Occipital lobe (tissue), 2 donors: Measurements from ENCODE around the gene PAXIP1. TPM values are rescaled to one million over a fixed set of nuclear protein-coding genes. Genes with fewer than 3 reads are reported as not detected.
A peak's percentile ranks its signal among the peaks of the same experiment; 100 is the strongest.

Source experiments
- DNase-seq: peaks from one replicate; lab custom pipeline; 2025; lab: John Stamatoyannopoulos, UW
- total RNA-seq: library from RNA; depleted of rRNA; stranded (reverse); fragments of >200 nt; gene quantifications from one replicate; pipeline ENCODE4 v1.2.3, GENCODE V29; 2014

PAXIP1 gene
- total RNA-seq, 1 donor from 2014 or later, result 10.3 TPM

- DNase-seq, result no peak
Measured at GRCh38 chr7:154994996-154995395, 7.9 kb downstream of the PAXIP1 start.

- no peak for DNase-seq
Measured at GRCh38 chr7:154990964-154991540, 11.9 kb downstream of the PAXIP1 start.

DNA sequence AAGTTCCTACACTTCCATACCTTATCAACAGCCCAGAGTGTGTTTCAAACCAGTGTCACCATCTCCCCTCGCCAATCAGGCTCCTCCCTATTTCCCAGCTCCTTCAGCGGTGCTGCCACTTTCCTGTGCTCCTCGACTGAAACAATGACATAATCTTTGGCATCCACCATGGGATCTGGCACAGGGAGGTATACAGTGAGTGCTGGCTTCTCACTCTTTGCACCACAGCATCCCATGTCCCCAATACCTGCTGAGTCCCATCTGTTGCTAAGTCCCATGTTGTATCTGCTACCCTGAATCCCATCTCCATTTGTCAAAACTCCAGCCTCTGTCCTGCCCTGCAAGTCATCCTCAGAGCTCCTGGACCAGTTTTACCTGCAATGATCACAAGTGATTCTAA, 15.4 kb downstream of the PAXIP1 start:
- DNase-seq, result no peak

DNA sequence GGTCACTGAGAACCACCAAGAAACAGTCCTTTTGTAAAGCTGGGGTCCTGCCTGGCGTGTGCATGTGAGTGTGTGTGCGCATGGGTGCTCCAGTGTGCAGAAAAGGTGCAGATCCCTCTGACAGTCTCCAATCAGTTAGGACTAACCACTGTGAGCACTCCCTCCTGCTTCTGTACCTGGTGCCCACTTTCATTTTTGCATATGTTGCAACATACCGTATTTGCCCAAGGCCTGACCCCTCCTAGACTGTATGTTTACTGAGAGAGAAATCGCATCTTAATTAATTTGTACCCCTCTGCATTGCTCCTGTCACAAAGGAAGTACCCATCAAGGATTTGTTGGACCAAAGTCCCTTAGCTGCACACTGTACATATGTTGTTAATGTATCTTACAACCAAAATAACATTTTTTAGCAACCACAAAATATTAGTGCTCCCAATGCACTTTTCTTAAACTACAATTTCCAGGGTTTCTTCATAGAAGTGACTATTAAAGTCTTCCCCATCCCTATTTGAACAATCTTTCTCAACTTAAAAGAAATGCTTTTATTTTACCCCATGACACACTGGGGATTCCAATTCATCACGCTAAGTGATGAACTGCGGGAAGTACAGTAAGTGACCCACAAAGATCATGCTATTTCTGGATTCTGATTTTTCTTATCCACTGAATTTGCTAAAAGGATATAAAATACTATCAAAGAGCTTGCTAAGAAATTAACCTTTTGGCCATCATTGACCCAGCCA, 16.6 kb downstream of the PAXIP1 start:
- no peak for DNase-seq

- no peak for DNase-seq
Measured at GRCh38 chr7:154985230-154985629, 17.7 kb downstream of the PAXIP1 start.

DNA sequence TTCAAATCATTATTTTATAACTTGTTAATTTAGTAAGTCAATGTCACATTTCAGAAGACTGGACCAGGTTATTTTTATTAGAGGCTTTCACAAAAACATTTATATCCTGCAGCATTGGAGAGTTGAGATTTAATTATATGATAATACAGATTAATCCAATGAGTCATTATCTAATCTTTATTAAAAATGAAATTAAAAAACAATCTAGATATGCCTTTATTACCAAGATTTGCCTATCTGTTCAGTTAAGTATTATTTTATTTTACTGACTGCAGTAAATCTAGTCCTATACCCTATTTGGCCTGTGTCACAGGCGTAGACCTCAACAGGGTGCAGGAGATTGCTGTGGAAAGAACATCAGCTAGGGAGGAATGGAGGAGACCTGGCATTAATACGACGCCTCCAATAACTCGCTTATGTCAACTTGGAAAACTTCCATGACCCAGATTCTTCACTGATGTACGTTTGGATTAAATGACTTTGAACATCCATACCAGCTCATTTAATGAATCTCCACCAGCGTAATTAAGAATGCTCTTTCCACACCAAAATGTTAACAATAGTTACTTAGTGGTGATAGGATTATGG, 18.2 kb downstream of the PAXIP1 start:
- DNase-seq, result no peak

- DNase-seq, result no peak
Measured at GRCh38 chr7:154978017-154978416, 24.9 kb downstream of the PAXIP1 start.

- DNase-seq, result no peak
Measured at GRCh38 chr7:154977250-154977649, 25.7 kb downstream of the PAXIP1 start.

- DNase-seq, result no peak
Measured at GRCh38 chr7:154976844-154977243, 26.1 kb downstream of the PAXIP1 start.

DNA sequence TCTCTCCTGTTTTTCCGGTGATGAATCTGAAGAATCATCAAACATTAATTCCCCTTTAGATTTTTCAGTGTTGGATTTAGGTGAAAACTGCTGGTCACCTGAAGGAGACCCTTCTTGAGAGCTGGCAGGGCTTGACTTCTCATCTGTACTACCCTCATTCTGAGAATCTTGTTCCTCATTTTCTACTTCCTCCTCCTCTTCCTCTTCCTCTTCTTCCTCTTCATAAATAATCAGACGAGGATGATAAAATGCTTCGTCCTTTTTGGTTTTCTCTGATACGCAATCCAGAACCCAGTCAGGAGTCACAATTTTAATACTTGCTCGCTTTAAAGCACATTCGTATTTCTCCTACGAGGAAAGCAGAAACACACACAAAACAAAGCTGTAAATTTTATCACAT, 26.9 kb downstream of the PAXIP1 start:
- no peak for DNase-seq

GRCh38 chr7:154973381-154973780, 29.5 kb downstream of the PAXIP1 start:
- no peak for DNase-seq

DNA sequence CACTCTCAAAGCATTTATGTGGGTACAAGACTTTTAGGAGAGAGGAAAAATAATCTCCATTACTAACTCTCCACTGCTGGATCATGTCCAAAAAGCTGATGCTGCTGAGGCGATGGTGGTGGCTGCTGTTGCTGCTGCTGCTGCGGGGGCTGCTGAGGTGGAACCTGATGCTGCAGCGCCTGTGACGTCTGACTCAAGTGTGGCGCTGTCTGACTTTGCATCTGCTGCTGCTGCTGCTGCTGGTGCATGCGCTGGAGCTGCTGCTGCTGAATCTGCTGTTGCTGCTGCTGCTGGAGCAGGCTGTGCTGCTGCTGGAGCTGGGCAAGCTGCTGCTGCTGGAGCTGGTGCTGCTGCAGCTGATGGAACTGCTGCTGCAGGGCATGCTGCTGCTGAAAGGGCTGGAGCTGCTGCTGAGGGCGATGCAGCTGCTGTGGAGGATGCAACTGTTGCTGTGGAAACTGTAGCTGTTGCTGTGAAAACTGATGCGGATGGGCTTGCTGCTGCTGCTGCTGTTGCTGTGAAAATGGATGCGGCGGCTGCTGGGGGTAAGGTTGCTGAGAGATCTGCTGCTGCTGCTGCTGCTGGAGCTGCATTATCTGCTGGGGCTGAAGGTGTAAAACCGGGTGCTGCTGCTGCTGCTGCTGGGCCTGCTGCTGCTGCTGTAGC, 34.5 kb downstream of the PAXIP1 start:
- DNase-seq, result no peak

- DNase-seq, result no peak
Measured at GRCh38 chr7:154967401-154967955, 35.4 kb downstream of the PAXIP1 start.

GRCh38 chr7:154965014-154965413, 37.9 kb downstream of the PAXIP1 start:
- DNase-seq, result no peak

- peak; percentile 28 for DNase-seq
Measured at GRCh38 chr7:154960063-154960790, 42.7 kb downstream of the PAXIP1 start.

DNA sequence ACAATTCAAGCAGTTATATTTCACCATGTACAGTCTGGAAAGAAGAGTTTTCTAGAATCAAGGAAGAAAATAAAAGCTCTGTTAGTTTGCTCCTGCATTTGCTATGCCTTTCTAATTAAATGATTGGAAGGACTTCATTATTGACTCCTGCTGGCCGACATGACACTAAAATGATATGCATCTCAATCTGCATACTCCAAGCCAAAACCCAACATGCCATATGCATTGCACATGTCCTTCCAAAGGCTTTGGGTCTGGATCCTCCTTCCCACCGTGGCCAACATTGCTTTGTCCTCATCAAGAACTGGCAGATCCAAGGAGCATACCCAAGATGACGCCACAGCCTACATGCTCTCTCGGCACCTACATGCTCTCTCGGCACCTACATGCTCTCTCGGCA, 46.5 kb downstream of the PAXIP1 start:
- no peak for DNase-seq

GRCh38 chr7:154953006-154953684, 49.8 kb downstream of the PAXIP1 start:
- DNase-seq, result no peak

GRCh38 chr7:154950960-154951359, 52.0 kb downstream of the PAXIP1 start:
- DNase-seq, result no peak

DNA sequence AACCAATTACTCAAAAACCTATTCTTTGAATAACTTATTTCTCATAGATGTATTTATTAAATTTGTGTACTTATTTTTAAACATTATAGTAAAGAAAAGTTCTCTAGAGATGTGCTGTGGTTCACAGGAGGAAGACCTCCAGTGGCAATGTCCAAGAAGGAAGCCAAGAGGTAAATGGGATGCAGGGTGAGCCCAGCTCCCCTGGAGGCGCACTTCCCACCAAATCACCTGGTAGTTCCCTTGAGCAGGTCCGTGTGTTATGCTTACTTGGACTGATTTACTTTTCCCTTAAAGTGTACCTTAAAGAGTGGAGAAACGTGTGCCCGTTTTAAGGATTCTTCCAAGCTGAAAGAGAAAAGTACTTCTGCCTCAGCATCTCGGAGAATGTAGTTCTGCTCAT, 55.3 kb downstream of the PAXIP1 start:
- DNase-seq, result no peak

GRCh38 chr7:154946166-154946565, 56.8 kb downstream of the PAXIP1 start:
- DNase-seq, result no peak

DNA sequence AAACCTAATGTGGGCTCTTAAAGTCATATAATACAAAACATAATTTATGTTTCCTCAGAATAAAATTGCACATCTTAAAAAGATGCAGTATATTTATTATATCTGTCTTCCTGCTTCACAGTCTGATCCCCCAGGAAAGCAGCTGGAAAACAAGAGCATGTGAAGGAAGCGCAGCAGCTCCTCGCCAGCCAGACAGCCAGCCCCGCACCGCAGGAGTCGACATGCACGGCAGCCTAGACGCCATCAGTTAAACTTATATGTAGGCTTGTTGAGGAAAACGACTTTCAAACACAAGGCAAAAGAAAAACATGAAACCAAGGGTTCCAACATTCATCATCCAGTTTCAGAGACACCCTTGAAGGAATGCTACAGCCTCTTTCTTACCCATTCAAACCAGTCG, 59.0 kb downstream of the PAXIP1 start:
- DNase-seq, result no peak
